ENCODE data around the gene PLAAT4. TPM values are rescaled to one million over a fixed set of nuclear protein-coding genes. Genes with fewer than 3 reads are reported as not detected.

PLAAT4 gene
- total and polyA plus RNA-seq, 2 of the 8 experiments (the other 6 are each of a cell fraction or from before 2014, with no cell fraction given): 2.8 to 4.1 TPM

- no peak overlapping the region for H2BK120ac ChIP-seq (replicated peaks; ENCODE audit: low read depth, low read length)
- H4K91ac ChIP-seq (replicated peaks; ENCODE audit: insufficient read length, low read length): peak overlapping the region; percentile 12
- 0 out of 2 replicates have a peak overlapping the region, but pooled peaks have one; percentile 1 for H2BK12ac ChIP-seq (ENCODE audit: low read depth, low read length)
- no peak overlapping the region for H2BK15ac ChIP-seq (ENCODE audit: low read length)
- 88% methylated on average over 7 of the region's 7 CpGs; no CpG with 5 or more reads in 1 of the 2 experiments for WGBS, 2 experiments (ENCODE audit: extremely low coverage in 1 of 2, insufficient coverage in 1 of 2, insufficient read length in 1 of 2, insufficient replicate concordance in 2 of 2, low coverage in 1 of 2, low lambda C conversion rate in 2 of 2, missing lambda C conversion rate in 1 of 2)
- H3K4me2 ChIP-seq (ENCODE audit: insufficient read depth in 1 of 2, low read depth in 2 of 2, low read length in 2 of 2): no peak overlapping the region
- H3K79me2 ChIP-seq (ENCODE audit: control insufficient read depth in 1 of 2, insufficient read depth in 2 of 2, low read length in 2 of 2): no peaks in the 10 kb centered on the region
- H4K8ac ChIP-seq (ENCODE audit: extremely low read depth, insufficient read depth, low read length): no peak overlapping the region
- H3K56ac ChIP-seq (replicated peaks; ENCODE audit: insufficient read length, low read depth, low read length): no peak overlapping the region
- no peak overlapping the region for H3K23ac ChIP-seq (ENCODE audit: insufficient read length)
- H3K27ac ChIP-seq (ENCODE audit: low read depth, low read length): no peak overlapping the region; the same call in 1 of the 2 replicates
- H4K20me1 ChIP-seq (replicated peaks in 1 of 2; ENCODE audit: control insufficient read depth in 1 of 2, insufficient read depth in 2 of 2, low read length in 2 of 2): no peaks in the 10 kb centered on the region
- H2AFZ ChIP-seq (ENCODE audit: low read length): no peak overlapping the region
- H3K9ac ChIP-seq (replicated peaks in 1 of 4; ENCODE audit: extremely low read depth in 1 of 4, low read depth in 3 of 4, low read length in 3 of 4): no peak overlapping the region
- H3K18ac ChIP-seq (ENCODE audit: extremely low read depth, low read length): 0 out of 2 replicates have a peak overlapping the region, but pooled peaks have one; percentile 38
- peaks cover 0 to 5% (median 3%) of the 10 kb centered on the region in 4 experiments; a peak in 3 of 7 replicates for H3K4me1 ChIP-seq (replicated peaks in 1 of 4; ENCODE audit: control insufficient read depth in 3 of 4, insufficient read depth in 4 of 4, low read length in 3 of 4)
- 0 out of 2 replicates have a peak overlapping the region, but pooled peaks have one; percentile 0 for H2BK5ac ChIP-seq (ENCODE audit: low read depth, low read length)
- H3K9me3 ChIP-seq (ENCODE audit: insufficient read depth in 2 of 2, low read depth in 1 of 2, low read length in 1 of 2): no peaks in the 10 kb centered on the region
- H2AK5ac ChIP-seq (ENCODE audit: low read depth, low read length): peak overlapping the region; percentile 2; the same call in 1 of the 2 replicates
- H3K36me3 ChIP-seq (ENCODE audit: control insufficient read depth in 2 of 4, insufficient read depth in 4 of 4, low read length in 3 of 4): no peaks in the 10 kb centered on the region
- TF ChIP-seq TAF1 (IDR thresholded peaks at IDR 0.05; ENCODE audit: low read depth, low read length): no peak
- TF ChIP-seq SIX5 (IDR thresholded peaks at IDR 0.05; ENCODE audit: low read depth, low read length): no peak
- no peak for TF ChIP-seq YY1 (IDR thresholded peaks at IDR 0.05; ENCODE audit: low read depth, low read length)
- TF ChIP-seq CTBP2 (IDR thresholded peaks at IDR 0.05; ENCODE audit: borderline replicate concordance, insufficient read depth, insufficient read length, low read length): no peak
- no peak for TF ChIP-seq TAF7 (optimal IDR thresholded peaks at IDR 0.05; ENCODE audit: borderline replicate concordance, low read depth, low read length)
- no peak for TF ChIP-seq RBBP5 (IDR thresholded peaks at IDR 0.05; ENCODE audit: borderline replicate concordance, low read depth, low read length)
- no peak for TF ChIP-seq HDAC6 (IDR thresholded peaks at IDR 0.05; ENCODE audit: low read depth, low read length)
- TF ChIP-seq CBX5 (IDR thresholded peaks at IDR 0.05; ENCODE audit: low read depth, low read length): no peak
- TF ChIP-seq SAP30 (IDR thresholded peaks at IDR 0.05; ENCODE audit: insufficient read depth, insufficient replicate concordance, low read length): no peak
- TF ChIP-seq E2F6 (IDR thresholded peaks at IDR 0.05): no peak
- H3K23me2 ChIP-seq (ENCODE audit: low read depth, low read length): no peaks in the 10 kb centered on the region; the same call in 1 of the 2 replicates
- POLR2A ChIA-PET (ENCODE audit: partially characterized antibody): interaction anchor here (1.2 to 3.7 kb wide), 2 partner anchors 11 to 759 kb away, joined by 3 to 12 read pairs; no protein-coding TSS in a partner anchor
- H2BK20ac ChIP-seq (ENCODE audit: low read length): peak overlapping the region; percentile 34; the same call in 1 of the 2 replicates
- no peak overlapping the region for H3K14ac ChIP-seq (ENCODE audit: insufficient read length)
- CTCF ChIA-PET (ENCODE audit: partially characterized antibody): interaction anchor here (1.1 kb wide), 1 partner anchor 13 kb away, joined by 4 read pairs; no protein-coding TSS in a partner anchor
- FAIRE-seq: no peak
- H3K4me3 ChIP-seq (ENCODE audit: extremely low read depth in 1 of 4, insufficient read depth in 2 of 4, low read depth in 3 of 4, low read length in 4 of 4): no peak overlapping the region
- H3K27me3 ChIP-seq (replicated peaks in 1 of 4; ENCODE audit: control insufficient read depth in 3 of 4, extremely low read depth in 1 of 4, insufficient read depth in 3 of 4, low read length in 3 of 4): no peaks in the 10 kb centered on the region
- H3K4ac ChIP-seq (replicated peaks; ENCODE audit: insufficient read length, low read depth, low read length): peak overlapping the region; percentile 47
- no peak for DNase-seq (ENCODE audit: low read depth in 1 of 2, low spot score in 2 of 2)
- H3K79me1 ChIP-seq (ENCODE audit: low read depth, low read length): no peaks in the 10 kb centered on the region
- H4K5ac ChIP-seq (ENCODE audit: insufficient read length, low read depth, low read length): no peak overlapping the region
These were observed 27.6 kb downstream of the PLAAT4 start for GRCh38 chr11:63564056-63564774.

Measured in H1 (cell line).